Body of pancreas (tissue), 4 donors: ENCODE data around the gene SECTM1.

ENCODE experiments used
- CTCF ChIP-seq, 7 experiments: fragments of 450-650 bp in 4 of 7; fragments of 200-600 bp in 3 of 7; sonication (generic) in 3 of 7; IDR thresholded peaks; one replicate each; pipeline ENCODE4 v1.5.1; 2016 to 2019; ENCODE audit warnings: antibody characterized with exemption in 7 of 7
- POLR2A ChIP-seq, 3 donors: fragments of 450-650 bp; IDR thresholded peaks; one replicate each; pipeline ENCODE4 v1.6.1; 2016; ENCODE audit warnings: antibody characterized with exemption in 3 of 3, mild to moderate bottlenecking in 2 of 3

GRCh38 chr17:82304826-82305726 is 28.5 kb downstream of the SECTM1 start:
- TF ChIP-seq CTCF (IDR thresholded peaks at IDR 0.05) (no peak), POLR2A (IDR thresholded peaks at IDR 0.05) (no peak)
